ENCODE results near the gene ARHGAP25.

The ARHGAP25 gene

DNA sequence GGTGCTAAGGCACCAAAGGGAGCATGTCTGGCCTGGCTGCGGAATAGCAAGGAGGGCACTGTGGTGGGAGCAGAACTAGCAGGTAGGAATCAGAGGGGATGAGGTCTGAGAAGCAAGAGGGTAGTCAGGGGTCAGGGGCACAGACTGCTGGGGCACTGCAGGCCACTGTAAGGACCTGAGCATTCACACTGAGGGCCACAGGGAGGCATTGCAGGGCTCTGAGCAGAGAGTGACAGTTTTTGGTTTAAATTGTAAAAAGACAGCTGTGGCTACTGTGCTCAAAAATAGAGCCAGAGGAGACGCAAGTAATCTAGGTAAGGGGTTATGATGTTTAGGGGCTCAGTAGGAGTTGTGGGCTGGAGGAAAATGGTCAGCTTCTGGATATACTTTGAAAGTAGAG lies 41.5 kb downstream of the ARHGAP25 start:
- Histone ChIP-seq H3K79me2 (no peaks in the 10 kb centered on the region), H3K36me3 (ENCODE audit: control insufficient read depth, insufficient read depth, low read length) (no peaks in the 10 kb centered on the region), H3K9me3 (ENCODE audit: control insufficient read depth, low read length) (no peaks in the 10 kb centered on the region), H3K4me1 (no peaks in the 10 kb centered on the region), H3K4me2 (ENCODE audit: low read length) (no peak overlapping the region), H3K27me3 (ENCODE audit: control insufficient read depth, insufficient read depth, low read length) (no peaks in the 10 kb centered on the region), H3K4me3 (ENCODE audit: low read depth, low read length) (no peak overlapping the region), H2AFZ (no peak overlapping the region), H3K27ac (no peak overlapping the region), H3K9ac (no peak overlapping the region)
- TF ChIP-seq, protein P1, sequence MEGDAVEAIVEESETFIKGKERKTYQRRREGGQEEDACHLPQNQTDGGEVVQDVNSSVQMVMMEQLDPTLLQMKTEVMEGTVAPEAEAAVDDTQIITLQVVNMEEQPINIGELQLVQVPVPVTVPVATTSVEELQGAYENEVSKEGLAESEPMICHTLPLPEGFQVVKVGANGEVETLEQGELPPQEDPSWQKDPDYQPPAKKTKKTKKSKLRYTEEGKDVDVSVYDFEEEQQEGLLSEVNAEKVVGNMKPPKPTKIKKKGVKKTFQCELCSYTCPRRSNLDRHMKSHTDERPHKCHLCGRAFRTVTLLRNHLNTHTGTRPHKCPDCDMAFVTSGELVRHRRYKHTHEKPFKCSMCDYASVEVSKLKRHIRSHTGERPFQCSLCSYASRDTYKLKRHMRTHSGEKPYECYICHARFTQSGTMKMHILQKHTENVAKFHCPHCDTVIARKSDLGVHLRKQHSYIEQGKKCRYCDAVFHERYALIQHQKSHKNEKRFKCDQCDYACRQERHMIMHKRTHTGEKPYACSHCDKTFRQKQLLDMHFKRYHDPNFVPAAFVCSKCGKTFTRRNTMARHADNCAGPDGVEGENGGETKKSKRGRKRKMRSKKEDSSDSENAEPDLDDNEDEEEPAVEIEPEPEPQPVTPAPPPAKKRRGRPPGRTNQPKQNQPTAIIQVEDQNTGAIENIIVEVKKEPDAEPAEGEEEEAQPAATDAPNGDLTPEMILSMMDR (IDR thresholded peaks at IDR 0.05): no peak

DNA sequence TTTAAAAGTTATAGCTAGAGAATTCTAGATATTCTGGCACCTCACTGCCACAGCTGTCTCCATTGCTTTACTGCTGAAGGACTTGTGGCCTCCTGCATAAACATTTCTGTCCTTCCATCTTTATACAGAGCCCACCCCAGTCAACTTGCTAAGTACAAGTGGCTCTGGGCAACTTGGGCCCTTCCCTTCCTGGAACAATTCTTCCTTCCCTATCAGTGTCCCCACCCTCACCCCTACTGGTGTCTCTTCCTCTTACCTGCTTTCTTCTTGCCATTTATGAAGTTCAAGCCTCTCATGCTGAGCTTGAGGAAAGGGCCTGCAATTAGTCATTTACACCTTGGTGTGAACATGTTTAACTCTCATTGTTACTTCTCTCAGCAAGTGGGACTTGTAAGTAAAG lies 45.0 kb downstream of the ARHGAP25 start:
- no peak overlapping the region for H3K4me3 ChIP-seq (ENCODE audit: low read depth, low read length)
- H3K27ac ChIP-seq: no peak overlapping the region
- no peaks in the 10 kb centered on the region for H3K27me3 ChIP-seq (ENCODE audit: control insufficient read depth, insufficient read depth, low read length)
- no peaks in the 10 kb centered on the region for H3K9me3 ChIP-seq (ENCODE audit: control insufficient read depth, low read length)
- H3K79me2 ChIP-seq: no peaks in the 10 kb centered on the region
- H3K9ac ChIP-seq: no peak overlapping the region
- no peaks in the 10 kb centered on the region for H3K4me1 ChIP-seq
- no peaks in the 10 kb centered on the region for H3K36me3 ChIP-seq (ENCODE audit: control insufficient read depth, insufficient read depth, low read length)
- no peak overlapping the region for H3K4me2 ChIP-seq (ENCODE audit: low read length)
- no peak overlapping the region for H2AFZ ChIP-seq
- TF ChIP-seq, protein P1 (IDR thresholded peaks at IDR 0.05): no peak

DNA sequence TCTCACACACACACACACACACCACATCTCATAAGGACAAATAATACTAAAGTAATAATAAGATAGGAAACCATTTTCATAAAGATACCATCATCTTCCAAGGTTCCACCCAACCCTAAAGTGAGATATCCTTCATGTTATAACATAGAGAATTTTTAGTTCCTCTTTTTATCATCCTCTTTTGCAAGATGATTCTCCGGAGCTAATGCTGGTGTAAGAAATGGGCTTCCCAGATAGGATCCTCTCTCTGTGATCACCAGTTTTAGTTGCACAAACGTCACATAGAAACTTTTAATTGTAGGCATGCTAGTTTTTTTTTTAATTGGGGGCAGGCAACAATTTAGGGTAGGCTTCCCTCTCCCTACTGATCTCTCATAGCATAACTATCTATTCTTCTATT lies 49.6 kb downstream of the ARHGAP25 start:
- no peak overlapping the region for H3K9ac ChIP-seq
- no peaks in the 10 kb centered on the region for H3K36me3 ChIP-seq (ENCODE audit: control insufficient read depth, insufficient read depth, low read length)
- no peak overlapping the region for H3K4me3 ChIP-seq (ENCODE audit: low read depth, low read length)
- H3K4me2 ChIP-seq (ENCODE audit: low read length): no peak overlapping the region
- no peaks in the 10 kb centered on the region for H3K4me1 ChIP-seq
- no peaks in the 10 kb centered on the region for H3K79me2 ChIP-seq
- no peaks in the 10 kb centered on the region for H3K27me3 ChIP-seq (ENCODE audit: control insufficient read depth, insufficient read depth, low read length)
- no peak overlapping the region for H3K27ac ChIP-seq
- H3K9me3 ChIP-seq (ENCODE audit: control insufficient read depth, low read length): no peaks in the 10 kb centered on the region
- no peak overlapping the region for H2AFZ ChIP-seq
- TF ChIP-seq, protein P1 (IDR thresholded peaks at IDR 0.05): no peak

DNA sequence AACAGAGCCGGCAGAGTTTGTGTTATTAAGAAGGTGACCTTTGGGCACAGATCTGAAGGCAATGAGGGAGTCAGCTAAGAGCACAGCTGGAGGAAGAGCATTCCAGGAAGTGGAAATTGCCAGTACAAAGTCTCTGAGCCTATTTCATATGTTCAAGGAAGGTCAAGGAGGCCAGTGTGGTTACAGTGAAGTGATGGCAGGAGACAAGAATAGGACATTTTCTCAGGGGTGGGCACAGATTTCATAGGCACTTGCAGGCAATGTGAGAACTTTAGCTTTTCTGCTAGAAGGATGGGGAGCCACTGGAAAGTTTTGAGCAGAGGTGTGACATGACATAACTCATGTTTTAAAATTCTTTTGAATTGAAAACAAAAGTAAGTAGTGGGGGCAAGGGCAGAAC lies 50.3 kb downstream of the ARHGAP25 start:
- H3K27ac ChIP-seq: no peak overlapping the region
- H3K79me2 ChIP-seq: no peaks in the 10 kb centered on the region
- no peak overlapping the region for H2AFZ ChIP-seq
- TF ChIP-seq, protein P1 (IDR thresholded peaks at IDR 0.05): no peak
- H3K9me3 ChIP-seq (ENCODE audit: control insufficient read depth, low read length): no peaks in the 10 kb centered on the region
- no peaks in the 10 kb centered on the region for H3K4me1 ChIP-seq
- no peaks in the 10 kb centered on the region for H3K27me3 ChIP-seq (ENCODE audit: control insufficient read depth, insufficient read depth, low read length)
- H3K9ac ChIP-seq: no peak overlapping the region
- H3K36me3 ChIP-seq (ENCODE audit: control insufficient read depth, insufficient read depth, low read length): no peaks in the 10 kb centered on the region
- H3K4me3 ChIP-seq (ENCODE audit: low read depth, low read length): no peak overlapping the region
- H3K4me2 ChIP-seq (ENCODE audit: low read length): no peak overlapping the region

DNA sequence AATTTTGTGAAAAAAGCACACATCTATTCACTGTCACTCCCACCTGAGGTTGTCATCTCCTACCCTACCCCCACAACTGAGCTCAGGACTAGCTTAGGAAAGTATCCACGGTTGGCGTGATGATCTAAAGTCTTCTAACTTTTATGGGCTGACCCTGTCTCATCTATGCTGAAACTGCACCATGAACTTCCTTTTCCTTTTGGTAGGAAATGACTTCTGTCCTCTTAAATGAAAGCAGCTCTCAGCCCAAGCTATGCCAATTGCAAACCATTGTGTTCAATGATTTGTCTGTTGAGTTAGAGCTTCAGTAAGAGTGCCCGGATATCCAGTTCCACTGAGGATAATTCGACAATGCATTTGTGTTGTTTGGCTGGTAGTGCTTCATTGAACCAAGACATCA lies 52.7 kb downstream of the ARHGAP25 start:
- Histone ChIP-seq H3K9me3 (ENCODE audit: control insufficient read depth, low read length) (no peaks in the 10 kb centered on the region), H2AFZ (no peak overlapping the region), H3K4me3 (ENCODE audit: low read depth, low read length) (no peak overlapping the region), H3K27ac (no peak overlapping the region), H3K9ac (no peak overlapping the region), H3K79me2 (no peaks in the 10 kb centered on the region), H3K27me3 (ENCODE audit: control insufficient read depth, insufficient read depth, low read length) (no peaks in the 10 kb centered on the region), H3K36me3 (ENCODE audit: control insufficient read depth, insufficient read depth, low read length) (no peaks in the 10 kb centered on the region), H3K4me1 (no peaks in the 10 kb centered on the region), H3K4me2 (ENCODE audit: low read length) (no peak overlapping the region)
- TF ChIP-seq, protein P1 (IDR thresholded peaks at IDR 0.05): no peak
